ENCODE data around the gene COL9A3.
A peak's percentile ranks its signal among the peaks of the same experiment; 100 is the strongest.

The COL9A3 gene

DNA sequence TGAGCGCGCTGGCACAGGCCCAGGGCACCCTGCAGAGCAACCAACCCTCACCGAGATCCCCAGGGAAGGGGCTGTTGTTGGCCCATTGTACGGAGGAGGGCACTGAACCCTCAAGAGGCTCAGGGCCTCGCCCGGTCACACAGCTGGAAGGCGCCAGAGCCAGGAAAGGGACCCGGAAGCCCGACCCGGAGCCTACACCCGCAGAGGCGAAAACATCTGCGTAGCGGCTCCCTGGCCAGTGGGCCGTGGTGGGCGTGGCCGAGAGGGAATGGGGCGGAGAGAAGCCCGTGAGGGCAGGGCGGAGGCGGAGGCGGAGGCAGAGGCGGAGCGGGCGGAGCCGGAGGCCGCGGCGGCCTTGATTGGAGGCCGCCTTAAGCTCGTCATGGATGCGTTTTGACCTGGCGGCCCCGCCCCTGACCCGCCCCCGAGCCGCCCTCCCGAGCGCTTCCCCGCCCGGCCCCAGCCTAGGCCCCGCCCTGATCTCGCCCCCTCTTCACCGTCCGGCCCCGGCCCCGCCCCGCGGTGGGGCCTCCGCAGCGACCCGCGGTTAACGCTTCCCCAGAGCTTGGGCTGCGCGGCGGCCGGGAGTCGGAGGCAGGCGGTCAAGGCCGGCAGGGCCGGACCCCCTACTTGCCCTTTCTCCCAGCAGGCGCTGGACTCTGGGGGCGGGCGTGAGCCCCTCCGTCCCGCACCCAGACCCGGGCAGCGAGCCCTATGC is 22.7 kb upstream of the COL9A3 start:
- intact Hi-C loops (cut with DNase I; ENCODE audit: low total_unique reads), result loop anchor here (5.0 kb wide), 2 partner anchors 142 to 382 kb away; no protein-coding TSS in a partner anchor
- H3K27ac ChIP-seq, result peak overlapping the region; percentile 93 to 94
- no peaks in the 10 kb centered on the region for H3K9me3 ChIP-seq
- peak; percentile 95 to 98 for DNase-seq
- H3K4me3 ChIP-seq, result peak overlapping the region; percentile 72 to 90
- peaks cover 0 to 3% of the 10 kb centered on the region in 2 donors for H3K27me3 ChIP-seq
- H3K4me1 ChIP-seq, result peaks cover 9 to 32% (median 16%) of the 10 kb centered on the region in 4 donors
- TF ChIP-seq, protein P1, sequence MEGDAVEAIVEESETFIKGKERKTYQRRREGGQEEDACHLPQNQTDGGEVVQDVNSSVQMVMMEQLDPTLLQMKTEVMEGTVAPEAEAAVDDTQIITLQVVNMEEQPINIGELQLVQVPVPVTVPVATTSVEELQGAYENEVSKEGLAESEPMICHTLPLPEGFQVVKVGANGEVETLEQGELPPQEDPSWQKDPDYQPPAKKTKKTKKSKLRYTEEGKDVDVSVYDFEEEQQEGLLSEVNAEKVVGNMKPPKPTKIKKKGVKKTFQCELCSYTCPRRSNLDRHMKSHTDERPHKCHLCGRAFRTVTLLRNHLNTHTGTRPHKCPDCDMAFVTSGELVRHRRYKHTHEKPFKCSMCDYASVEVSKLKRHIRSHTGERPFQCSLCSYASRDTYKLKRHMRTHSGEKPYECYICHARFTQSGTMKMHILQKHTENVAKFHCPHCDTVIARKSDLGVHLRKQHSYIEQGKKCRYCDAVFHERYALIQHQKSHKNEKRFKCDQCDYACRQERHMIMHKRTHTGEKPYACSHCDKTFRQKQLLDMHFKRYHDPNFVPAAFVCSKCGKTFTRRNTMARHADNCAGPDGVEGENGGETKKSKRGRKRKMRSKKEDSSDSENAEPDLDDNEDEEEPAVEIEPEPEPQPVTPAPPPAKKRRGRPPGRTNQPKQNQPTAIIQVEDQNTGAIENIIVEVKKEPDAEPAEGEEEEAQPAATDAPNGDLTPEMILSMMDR (IDR thresholded peaks at IDR 0.05), result no peak
- peaks cover 10 to 16% (median 14%) of the 10 kb centered on the region in 3 donors for H3K36me3 ChIP-seq

DNA sequence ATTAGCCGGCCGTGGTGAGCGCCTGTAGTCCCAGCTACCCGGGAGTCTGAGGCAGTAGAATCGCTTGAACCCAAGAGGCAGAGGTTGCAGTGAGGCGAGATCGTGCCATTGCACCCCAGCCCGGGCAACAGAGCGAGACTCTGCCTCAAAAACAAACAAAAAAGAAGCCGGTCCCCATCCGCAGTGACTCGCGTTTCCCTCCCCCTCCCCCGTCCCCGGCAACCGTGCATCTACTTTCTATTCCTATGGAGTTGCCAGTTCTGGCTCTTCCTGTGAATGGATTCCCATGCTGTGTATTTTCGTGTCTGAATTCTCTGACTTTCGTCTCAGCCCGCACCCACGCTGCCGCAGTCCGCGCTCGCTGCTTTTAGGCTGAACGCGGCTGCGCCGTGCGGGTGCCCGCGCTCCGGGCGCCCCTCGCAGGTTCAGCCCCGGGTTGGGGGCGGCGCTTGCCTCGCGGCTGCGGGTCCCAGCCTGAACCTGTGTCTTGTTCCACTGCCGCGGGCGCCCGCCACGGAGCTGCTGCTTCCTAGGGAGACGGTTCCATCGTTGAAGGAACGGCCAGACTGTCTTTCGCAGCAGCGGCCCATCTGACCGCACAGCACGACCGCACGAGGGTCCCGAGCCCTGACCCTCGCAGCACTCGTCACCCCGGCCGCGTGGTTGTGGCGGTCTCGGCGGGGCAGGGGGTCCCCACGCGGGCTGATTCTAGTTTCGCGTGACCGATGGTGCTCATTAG is 21.7 kb upstream of the COL9A3 start:
- intact Hi-C loops (cut with DNase I; ENCODE audit: low total_unique reads), result no loop called here
- peaks cover 15 to 26% (median 24%) of the 10 kb centered on the region in 3 donors for H3K36me3 ChIP-seq
- peak; percentile 59 to 83 for DNase-seq
- H3K9me3 ChIP-seq, result no peaks in the 10 kb centered on the region
- no peaks in the 10 kb centered on the region for H3K27me3 ChIP-seq
- peak overlapping the region; percentile 93 to 94 for H3K27ac ChIP-seq
- TF ChIP-seq, protein P1 (IDR thresholded peaks at IDR 0.05), result no peak
- H3K4me3 ChIP-seq, result peak overlapping the region; percentile 72 to 90
- peaks cover 9 to 32% (median 16%) of the 10 kb centered on the region in 4 donors for H3K4me1 ChIP-seq

- intact Hi-C loops (cut with DNase I; ENCODE audit: low total_unique reads), result no loop called here
- H3K27ac ChIP-seq, result peak overlapping the region; percentile 93 to 94
- TF ChIP-seq, protein P1 (IDR thresholded peaks at IDR 0.05), result no peak
Measured at GRCh38 chr20:62796699-62797491, 20.0 kb upstream of the COL9A3 start.

GRCh38 chr20:62797671-62798532 is 18.9 kb upstream of the COL9A3 start:
- Histone ChIP-seq H3K27ac (peak overlapping the region; percentile 93 to 94), H3K4me3 (peak overlapping the region in 1 of 2 donors; percentile 90), H3K27me3 (no peaks in the 10 kb centered on the region), H3K4me1 (peaks cover 9 to 43% (median 16%) of the 10 kb centered on the region in 4 donors), H3K36me3 (peaks cover 15 to 38% (median 35%) of the 10 kb centered on the region in 3 donors), H3K9me3 (no peaks in the 10 kb centered on the region)
- TF ChIP-seq, protein P1 (IDR thresholded peaks at IDR 0.05), result no peak
- no peak for DNase-seq
- intact Hi-C loops (cut with DNase I; ENCODE audit: low total_unique reads), result no loop called here

More at GRCh38 chr20:62796699-62797491, 20.0 kb upstream of the COL9A3 start:
- Histone ChIP-seq H3K9me3 (no peaks in the 10 kb centered on the region), H3K4me1 (peaks cover 9 to 33% (median 16%) of the 10 kb centered on the region in 4 donors), H3K36me3 (peaks cover 15 to 38% (median 35%) of the 10 kb centered on the region in 3 donors), H3K4me3 (peak overlapping the region; percentile 72 to 90), H3K27me3 (no peaks in the 10 kb centered on the region)
- no peak for DNase-seq
